Activated B cell treated with CpG ODN at 0.5 μM for 24 hours (primary cell): ENCODE measurements around the gene RHNO1. TPM values are rescaled to one million over a fixed set of nuclear protein-coding genes. Genes with fewer than 3 reads are reported as not detected.
A peak's percentile ranks its signal among the peaks of the same experiment; 100 is the strongest.

Experiments
- ATAC-seq: fragments of 200-7000 bp; cut with Tn5 transposase; one replicate; pipeline ENCODE4 v1.10.0; 2021; ENCODE audit warnings: low read depth, mild to moderate bottlenecking, moderate library complexity
- CTCF ChIA-PET: fragments of 350-600 bp; sonication (Branson Sonifier 250); formaldehyde crosslinking; loops from one replicate; lab custom pipeline; 2021; ENCODE audit warnings: antibody characterized with exemption; lab: Charles Lee
- POLR2A ChIA-PET: fragments of 350-600 bp; sonication (Branson Sonifier 250); formaldehyde crosslinking; loops from one replicate; lab custom pipeline; 2021; ENCODE audit warnings: antibody characterized with exemption; lab: Charles Lee
- DNase-seq: peaks from one replicate; pipeline ENCODE4 v3.0.0; 2022
- H3K27ac Mint-ChIP-seq: one replicate; pipeline ENCODE4 v1.8.0; 2020; ENCODE audit warnings: mixed read lengths
- H3K27me3 Mint-ChIP-seq: one replicate; pipeline ENCODE4 v1.8.0; 2021; ENCODE audit warnings: mixed read lengths
- H3K36me3 Mint-ChIP-seq: one replicate; pipeline ENCODE4 v1.8.0; 2021; ENCODE audit warnings: low read depth, mixed read lengths
- H3K4me1 Mint-ChIP-seq: one replicate; pipeline ENCODE4 v1.8.0; 2021; ENCODE audit warnings: mixed read lengths
- H3K4me3 Mint-ChIP-seq: one replicate; pipeline ENCODE4 v1.8.0; 2020; ENCODE audit warnings: mild to moderate bottlenecking, mixed read lengths
- H3K9me3 Mint-ChIP-seq: one replicate; pipeline ENCODE4 v1.8.0; 2020; ENCODE audit warnings: mixed read lengths
- intact Hi-C: fragments of 100-400 bp; cut with micrococcal nuclease; formaldehyde crosslinking; loops from one replicate; pipeline ENCODE4 v1.15.1; 2024
- total RNA-seq: library from RNA; stranded (reverse); gene quantifications from 2 replicates; pipeline ENCODE4 v1.2.3, GENCODE V29; 2022
- TF ChIP-seq, protein P1 (sequence below): fragments of 200-600 bp; IDR thresholded peaks from one replicate; pipeline ENCODE4 v1.8.0; 2022; ENCODE audit warnings: antibody characterized with exemption, mild to moderate bottlenecking

The RHNO1 gene
- total RNA-seq, 1 donor from 2014 or later, result 12.4 TPM

DNA sequence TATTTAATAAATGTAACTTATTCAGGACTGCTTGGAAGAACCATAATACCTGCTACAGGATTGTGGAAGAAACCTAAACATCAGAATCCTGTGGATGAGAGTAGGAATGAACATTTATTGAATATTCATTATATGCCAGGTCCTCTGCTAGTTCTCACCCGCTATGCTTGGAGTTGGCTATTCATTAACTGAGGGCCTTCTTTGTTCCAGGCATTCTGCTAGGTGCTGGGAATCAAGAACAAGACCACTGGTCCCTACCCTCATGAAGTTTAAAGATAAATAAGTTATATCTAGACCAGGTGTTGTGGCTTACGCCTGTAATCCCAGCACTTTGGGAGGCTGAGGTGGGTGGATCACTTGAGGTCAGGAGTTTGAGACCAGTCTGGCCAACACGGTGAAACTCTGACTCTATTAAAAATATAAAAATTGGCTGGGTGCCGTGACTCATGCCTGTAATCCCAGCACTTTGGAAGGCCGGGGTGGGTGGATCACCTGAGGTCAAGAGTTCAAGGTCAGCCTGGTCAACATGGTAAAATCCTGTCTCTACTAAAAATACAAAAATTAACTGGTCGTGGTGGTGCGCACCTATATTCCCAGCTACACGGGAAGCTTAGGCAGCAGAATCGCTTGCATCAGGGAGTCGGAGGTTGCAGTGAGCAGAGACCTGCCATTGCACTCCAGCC, 9.9 kb downstream of the RHNO1 start:
- ChIA-PET CTCF (no interaction called here), POLR2A (interaction anchor here (3.1 kb wide), 1 partner anchor 9 kb away, joined by 15 read pairs; the partner anchor contains the start of genes FOXM1 and RHNO1)
- ATAC-seq (no peak), DNase-seq (no peak)
- intact Hi-C loops, result no loop called here
- Mint-ChIP-seq H3K27ac (no peak overlapping the region), H3K4me3 (no peak overlapping the region), H3K36me3 (peaks cover 22% of the 10 kb centered on the region), H3K4me1 (peaks cover 32% of the 10 kb centered on the region), H3K27me3 (no peaks in the 10 kb centered on the region), H3K9me3 (no peaks in the 10 kb centered on the region)
- TF ChIP-seq, protein P1, sequence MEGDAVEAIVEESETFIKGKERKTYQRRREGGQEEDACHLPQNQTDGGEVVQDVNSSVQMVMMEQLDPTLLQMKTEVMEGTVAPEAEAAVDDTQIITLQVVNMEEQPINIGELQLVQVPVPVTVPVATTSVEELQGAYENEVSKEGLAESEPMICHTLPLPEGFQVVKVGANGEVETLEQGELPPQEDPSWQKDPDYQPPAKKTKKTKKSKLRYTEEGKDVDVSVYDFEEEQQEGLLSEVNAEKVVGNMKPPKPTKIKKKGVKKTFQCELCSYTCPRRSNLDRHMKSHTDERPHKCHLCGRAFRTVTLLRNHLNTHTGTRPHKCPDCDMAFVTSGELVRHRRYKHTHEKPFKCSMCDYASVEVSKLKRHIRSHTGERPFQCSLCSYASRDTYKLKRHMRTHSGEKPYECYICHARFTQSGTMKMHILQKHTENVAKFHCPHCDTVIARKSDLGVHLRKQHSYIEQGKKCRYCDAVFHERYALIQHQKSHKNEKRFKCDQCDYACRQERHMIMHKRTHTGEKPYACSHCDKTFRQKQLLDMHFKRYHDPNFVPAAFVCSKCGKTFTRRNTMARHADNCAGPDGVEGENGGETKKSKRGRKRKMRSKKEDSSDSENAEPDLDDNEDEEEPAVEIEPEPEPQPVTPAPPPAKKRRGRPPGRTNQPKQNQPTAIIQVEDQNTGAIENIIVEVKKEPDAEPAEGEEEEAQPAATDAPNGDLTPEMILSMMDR, result no peak

DNA sequence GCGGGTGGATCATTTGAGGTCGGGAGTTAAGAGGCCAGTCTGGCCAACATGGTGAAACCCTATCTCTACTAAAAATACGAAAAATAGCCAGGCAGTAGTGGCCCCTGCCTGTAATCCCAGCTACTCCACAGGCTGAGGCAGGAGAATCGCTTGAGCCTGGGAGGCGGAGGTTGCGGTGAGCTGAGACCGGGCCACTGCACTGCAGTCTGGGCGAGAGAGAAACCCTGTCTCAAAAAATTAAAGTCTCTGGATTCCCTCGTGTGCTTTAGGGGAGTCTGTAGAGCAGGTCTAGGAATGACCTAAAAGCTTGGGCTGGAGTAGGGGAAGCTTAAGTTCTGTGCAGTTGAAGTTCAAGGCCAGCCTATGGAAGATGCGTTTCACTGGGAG, 13.0 kb downstream of the RHNO1 start:
- Mint-ChIP-seq H3K4me1 (peaks cover 30% of the 10 kb centered on the region), H3K27me3 (no peaks in the 10 kb centered on the region)

DNA sequence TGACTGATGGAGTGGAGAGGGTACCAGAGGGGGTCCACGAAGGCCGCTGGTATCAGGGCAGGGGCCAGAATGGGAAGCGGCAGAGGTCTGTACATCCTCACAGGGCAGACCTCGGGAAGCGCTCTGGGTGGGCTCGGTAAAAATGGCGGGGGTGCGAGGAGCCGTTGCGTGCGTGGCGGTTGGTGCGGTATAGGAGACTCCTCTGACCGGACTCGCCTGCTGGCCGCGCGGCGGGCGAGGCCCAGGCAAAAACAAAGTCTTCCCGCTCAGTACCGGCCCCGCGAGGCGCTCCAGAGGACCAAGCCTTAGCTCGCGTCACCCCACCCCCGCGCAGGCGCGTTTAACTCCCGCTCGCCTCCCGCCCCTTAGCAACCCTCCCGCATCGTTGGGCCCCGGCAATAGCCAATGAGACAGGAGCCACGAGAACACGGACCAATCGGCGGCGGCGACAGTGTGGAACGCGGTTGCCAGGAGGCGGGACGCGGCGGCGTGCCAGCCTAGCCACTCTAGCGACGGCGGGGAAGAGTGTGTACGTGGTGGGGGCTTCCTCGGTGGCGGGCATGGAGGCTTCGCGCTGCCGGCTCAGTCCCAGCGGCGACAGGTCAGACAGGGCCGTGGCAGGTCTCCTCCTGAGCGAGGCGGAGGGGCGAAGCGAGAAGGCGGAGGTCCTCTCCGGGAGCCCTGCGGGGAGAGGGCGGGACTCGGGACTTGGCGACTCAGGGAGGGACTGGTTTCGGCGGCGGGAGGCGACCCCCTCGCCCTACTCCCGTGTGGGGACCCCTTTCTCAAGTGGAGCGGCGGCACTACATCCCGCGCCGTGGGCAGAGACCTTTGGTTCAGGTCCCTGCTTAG, 13.6 kb downstream of the RHNO1 start, which contains the start of gene TULP3:
Gene TULP3 (plus strand): TSS at position 504 of the 852 bp plus-strand sequence. CDS start 57 bp downstream, at position 561.
- POLR2A ChIA-PET, result interaction anchor here (0.5 to 2.7 kb wide), 11 partner anchors 10 to 983 kb away, joined by 3 to 28 read pairs (median 6); partner anchors contain the start of genes FKBP4, FOXM1, ITFG2 and PARP11
- Mint-ChIP-seq H3K9me3 (no peaks in the 10 kb centered on the region), H3K4me1 (peaks cover 25% of the 10 kb centered on the region), H3K4me3 (peak within 1 kb of the TSS; percentile 95), H3K27me3 (no peaks in the 10 kb centered on the region), H3K36me3 (peaks cover 19% of the 10 kb centered on the region), H3K27ac (peak within 1 kb of the TSS; percentile 91)
- DNase-seq, result peak; percentile 95
- intact Hi-C loops, result loop anchor here (1.0 kb wide), 3 partner anchors 13 to 95 kb away; partner anchors contain the start of genes FOXM1 and RHNO1
- CTCF ChIA-PET, result interaction anchor here (1.0 to 1.4 kb wide), 2 partner anchors 13 to 54 kb away, joined by 3 to 4 read pairs; partner anchors contain the start of gene RHNO1
- TF ChIP-seq, protein P1, result no peak
- ATAC-seq, result peak; percentile 98

More for the DNA sequence above, 13.0 kb downstream of the RHNO1 start:
- Mint-ChIP-seq H3K4me3 (peak overlapping the region; percentile 95), H3K27ac (peak overlapping the region; percentile 91), H3K36me3 (peaks cover 19% of the 10 kb centered on the region), H3K9me3 (no peaks in the 10 kb centered on the region)
- ChIA-PET CTCF (interaction anchor here (0.6 to 1.4 kb wide), 3 partner anchors 13 to 54 kb away, joined by 3 to 4 read pairs (median 3); partner anchors contain the start of gene RHNO1), POLR2A (interaction anchor here (0.5 to 2.7 kb wide), 10 partner anchors 10 to 983 kb away, joined by 3 to 28 read pairs (median 6); partner anchors contain the start of genes FKBP4, FOXM1, ITFG2 and PARP11)
- TF ChIP-seq, protein P1, result no peak
- intact Hi-C loops, result loop anchor here (1.0 kb wide), 3 partner anchors 13 to 95 kb away; partner anchors contain the start of genes FOXM1 and RHNO1
- DNase-seq (no peak), ATAC-seq (no peak)

- H3K9me3 Mint-ChIP-seq, result no peaks in the 10 kb centered on the region
- TF ChIP-seq, protein P1, result no peak
- H3K27ac Mint-ChIP-seq, result peak overlapping the region; percentile 91
- H3K36me3 Mint-ChIP-seq, result peaks cover 15% of the 10 kb centered on the region
- POLR2A ChIA-PET, result interaction anchor here (0.6 to 2.7 kb wide), 6 partner anchors 9 to 150 kb away, joined by 3 to 28 read pairs (median 7); partner anchors contain the start of genes FOXM1, ITFG2 and RHNO1
- peak overlapping the region; percentile 95 for H3K4me3 Mint-ChIP-seq
- no peaks in the 10 kb centered on the region for H3K27me3 Mint-ChIP-seq
- H3K4me1 Mint-ChIP-seq, result peaks cover 22% of the 10 kb centered on the region
- DNase-seq (no peak), ATAC-seq (peak; percentile 7)
- CTCF ChIA-PET, result no interaction called here
- intact Hi-C loops, result no loop called here
These were observed 14.4 kb downstream of the RHNO1 start for GRCh38 chr12:2891240-2892053.
